AG08396 (cell line): ENCODE measurements around the gene VPS13A.
"Not testable (repeated sequence)": the region's sequence is repeated elsewhere in the genome, so short reads cannot be mapped to it uniquely, and the experiment has no call there.

Experiments
- DNase-seq: peaks from one replicate; pipeline ENCODE4 v3.0.0; 2012; ENCODE audit warnings: low spot score, mixed read lengths

Gene VPS13A

DNA sequence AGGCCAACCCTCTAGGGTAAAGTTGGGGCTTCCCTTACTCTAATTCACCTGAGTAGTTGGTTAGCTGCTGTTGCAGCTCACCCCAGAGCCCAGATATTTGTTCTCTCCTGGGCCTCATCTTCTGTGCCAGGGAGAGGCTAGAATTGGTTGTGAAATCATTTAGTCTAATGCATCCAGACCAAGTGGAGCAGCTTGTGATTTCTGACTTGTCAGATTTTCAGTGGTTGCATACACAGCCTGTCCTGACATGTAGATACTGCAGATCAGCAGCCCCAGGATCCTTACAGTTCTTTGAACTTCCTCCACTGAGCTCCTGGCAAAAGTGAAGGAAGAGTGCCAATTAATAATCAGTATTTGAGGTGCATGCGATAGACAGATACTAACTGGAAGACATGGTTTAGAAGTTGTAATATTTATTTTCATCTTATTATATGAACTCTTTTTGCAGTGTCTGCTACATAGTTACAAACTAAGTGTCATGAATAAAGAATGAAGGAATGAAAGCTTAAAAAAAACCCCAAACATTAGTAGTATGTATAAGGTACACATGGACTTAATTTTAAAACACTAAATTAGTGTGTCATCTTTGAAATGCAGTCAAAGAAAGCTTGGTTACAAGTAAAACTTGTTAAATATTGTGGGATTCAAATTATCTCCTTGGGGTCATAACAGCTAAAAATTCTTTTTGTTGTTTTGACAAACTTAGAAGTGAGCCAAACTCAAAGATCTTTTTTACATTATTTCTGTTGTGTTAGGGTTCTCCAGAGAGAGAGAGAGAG lies 128.5 kb downstream of the VPS13A start:
- DNase-seq: peak; percentile 12

DNA sequence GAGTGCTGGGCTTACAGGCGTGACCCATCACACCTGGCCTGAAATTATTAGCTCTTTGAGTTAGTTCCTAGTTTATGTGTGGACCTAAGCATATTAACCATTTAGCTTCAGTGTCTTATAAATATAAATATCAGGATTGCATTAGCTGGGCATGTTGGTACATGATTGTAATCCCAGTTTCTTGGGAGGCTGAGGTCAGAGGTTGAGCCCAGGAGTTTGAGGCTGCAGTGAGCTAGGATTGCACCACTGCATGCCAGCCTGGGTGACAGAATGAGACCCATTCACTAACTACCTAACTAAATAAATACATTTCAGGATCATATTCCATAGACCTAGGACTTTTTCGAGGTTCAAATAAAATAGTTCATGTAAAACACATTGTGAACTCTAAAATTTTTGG lies 129.8 kb downstream of the VPS13A start:
- DNase-seq: no peak

DNA sequence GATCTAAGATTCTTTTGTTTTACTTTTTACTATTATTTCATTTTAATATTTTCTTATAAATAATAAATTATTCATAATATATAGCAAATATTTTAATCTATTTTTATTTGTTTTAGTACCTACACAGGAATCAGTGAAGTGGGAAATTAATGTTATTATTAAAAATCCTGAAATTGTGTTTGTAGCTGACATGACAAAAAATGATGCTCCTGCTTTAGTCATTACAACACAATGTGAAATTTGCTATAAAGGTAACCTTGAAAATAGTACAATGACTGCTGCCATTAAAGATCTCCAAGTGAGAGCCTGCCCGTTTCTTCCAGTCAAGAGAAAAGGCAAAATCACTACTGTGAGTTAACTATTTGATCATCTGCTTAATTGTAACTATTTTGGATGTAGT lies 138.7 kb downstream of the VPS13A start:
- DNase-seq: no peak

DNA sequence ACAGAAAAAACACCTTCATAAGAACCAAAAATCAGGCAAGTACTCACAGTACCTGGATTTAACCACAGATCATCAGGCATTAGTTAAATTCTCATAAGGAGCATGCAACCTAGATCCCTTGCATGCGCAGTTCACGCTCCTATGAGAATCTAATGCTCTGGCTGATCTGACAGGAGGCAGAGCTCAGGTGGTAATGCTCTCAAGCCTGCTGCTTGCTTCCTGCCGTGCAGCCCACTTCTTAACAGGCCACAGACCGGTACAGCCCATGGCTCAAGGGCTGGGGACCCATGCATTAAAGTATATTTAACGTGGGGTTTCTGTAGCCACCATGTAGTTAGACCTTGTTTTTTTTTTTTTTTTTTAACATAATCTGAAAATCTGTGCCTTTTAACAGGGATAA lies 147.7 kb downstream of the VPS13A start:
- no peak for DNase-seq

DNA sequence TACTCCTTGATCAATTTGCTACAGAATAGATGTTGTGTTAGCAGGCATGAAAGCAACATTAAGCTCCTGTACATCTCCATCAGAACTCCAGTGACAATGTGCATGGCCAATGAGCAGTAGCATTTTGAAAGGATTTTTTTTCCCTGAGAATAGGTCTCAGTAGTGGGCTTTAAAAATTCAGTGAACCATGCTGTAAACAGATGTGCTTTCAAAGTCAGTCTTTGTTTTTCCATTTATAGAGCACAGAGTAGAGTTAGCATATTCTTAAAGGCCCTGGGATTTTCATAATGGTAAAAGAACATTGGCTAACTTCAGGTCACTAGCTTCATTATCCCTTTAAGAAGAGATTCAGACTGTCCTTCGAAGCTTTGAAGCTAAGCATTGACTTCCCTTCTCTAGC lies 150.8 kb downstream of the VPS13A start:
- no peak for DNase-seq

DNA sequence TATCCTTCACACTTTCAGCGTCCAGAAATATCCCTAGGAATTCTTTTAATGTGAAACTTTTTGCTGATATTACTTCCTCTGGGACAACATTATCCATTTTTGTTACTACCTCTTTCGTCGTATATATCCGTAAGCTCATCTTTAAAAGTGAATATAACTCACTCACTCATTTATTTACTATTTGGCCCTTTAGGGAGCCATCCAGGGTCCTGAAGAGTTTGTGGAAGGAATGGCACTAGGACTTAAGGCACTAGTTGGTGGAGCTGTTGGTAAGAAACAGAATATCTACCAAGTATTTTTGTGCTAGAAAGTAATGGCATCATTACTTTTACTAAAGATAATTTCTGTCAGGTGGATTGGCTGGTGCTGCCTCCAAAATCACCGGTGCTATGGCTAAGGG lies 192.7 kb downstream of the VPS13A start:
- DNase-seq: no peak

DNA sequence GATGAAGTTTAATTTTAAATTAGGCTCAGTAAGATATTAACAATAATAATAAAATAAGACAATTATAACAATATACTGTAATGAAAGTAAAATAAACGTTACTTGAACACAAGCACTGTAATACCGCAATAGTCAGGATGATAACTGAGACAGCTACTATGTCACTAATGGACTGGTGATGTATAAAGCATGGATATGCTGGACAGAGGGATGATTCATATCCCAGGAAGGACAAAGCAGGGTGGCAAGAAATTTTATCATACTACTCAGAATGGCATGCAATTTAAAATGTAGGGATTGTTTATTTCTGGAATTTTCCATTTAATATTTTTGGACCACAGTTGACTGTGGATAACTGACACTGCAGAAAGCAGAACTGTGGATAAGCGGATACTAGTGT lies 196.9 kb downstream of the VPS13A start:
- no peak for DNase-seq

DNA sequence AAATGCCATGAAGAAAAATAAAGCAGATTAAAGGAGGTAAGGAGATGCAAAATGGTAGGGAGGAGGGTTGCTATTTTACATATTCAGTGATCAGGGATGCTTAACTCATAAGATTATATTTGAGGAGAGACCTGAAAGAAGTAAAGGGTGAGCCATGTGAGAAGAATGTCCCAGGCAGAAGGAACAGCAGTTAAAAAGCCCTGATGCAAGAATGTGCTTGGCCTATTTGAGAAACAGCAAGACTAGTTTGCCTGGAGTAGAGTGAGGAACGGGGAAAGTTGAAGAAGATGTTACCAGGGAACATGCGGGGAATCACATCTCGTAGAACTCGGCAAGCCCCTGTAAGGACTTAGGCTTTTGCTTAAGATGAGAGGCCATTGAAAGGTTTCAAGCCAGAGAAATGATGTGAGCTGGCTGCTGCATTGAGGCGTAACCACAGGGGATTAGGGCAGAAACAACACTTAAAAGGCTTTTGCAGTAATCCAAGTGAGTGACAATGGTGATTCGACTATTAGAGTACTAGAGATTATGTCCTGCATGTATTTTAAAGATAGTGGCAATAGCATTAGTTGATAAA lies 198.7 kb downstream of the VPS13A start:
- no peak for DNase-seq

DNA sequence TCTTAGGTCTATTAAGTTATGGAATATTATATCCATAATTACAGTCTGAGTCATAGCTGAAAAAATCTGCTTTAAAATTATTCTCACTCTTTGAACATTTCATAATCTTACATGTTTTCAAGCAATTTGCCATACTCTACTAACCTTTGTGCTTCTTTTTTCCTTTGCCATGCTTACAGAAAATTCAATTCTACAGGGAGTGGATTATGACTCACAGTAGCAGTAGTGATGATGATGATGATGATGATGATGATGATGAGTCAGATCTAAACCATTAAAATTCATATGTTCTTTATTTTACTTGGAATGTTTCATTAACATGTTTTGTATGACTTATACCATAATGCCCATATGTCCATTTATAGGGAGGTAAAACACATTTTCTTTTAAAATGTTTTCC lies 207.1 kb downstream of the VPS13A start:
- DNase-seq: peak; percentile 10

DNA sequence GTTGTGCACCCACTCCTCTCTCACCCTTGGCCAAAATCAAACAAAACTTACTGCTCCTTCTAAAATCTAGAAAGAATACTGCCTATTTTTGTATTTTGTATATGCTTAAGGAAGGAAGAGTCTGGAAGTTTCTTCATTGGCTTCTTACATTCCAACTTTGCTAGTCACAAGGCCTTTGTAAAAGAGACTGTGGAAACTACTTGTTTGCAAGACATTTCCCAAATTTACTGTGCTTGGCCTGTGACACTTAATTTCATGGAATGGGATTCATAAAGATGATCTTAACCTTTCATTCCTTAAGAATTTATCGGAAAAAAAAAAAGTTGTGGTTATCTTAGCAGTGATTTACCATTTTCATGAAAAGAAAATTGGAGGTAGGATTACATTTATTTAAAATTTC lies 208.9 kb downstream of the VPS13A start:
- DNase-seq: no peak

DNA sequence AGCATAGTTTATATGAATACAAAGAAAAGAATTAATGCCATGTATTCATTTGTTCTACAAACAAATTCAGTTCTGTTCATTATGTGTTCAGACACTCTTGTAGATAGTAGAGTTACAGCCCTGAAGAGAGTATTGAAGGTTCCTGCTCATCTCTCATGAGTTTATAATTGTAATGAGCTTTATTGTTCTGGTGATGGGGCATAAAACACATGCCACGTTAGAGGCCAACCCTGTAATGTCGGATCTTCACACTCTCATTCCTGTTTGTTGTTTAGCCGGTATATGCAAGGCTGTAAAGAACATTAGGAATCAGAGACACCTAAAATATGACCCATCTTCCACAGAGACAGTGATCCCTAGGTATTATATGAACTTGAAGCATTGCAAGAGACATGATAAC lies 214.5 kb downstream of the VPS13A start:
- DNase-seq: no peak

DNA sequence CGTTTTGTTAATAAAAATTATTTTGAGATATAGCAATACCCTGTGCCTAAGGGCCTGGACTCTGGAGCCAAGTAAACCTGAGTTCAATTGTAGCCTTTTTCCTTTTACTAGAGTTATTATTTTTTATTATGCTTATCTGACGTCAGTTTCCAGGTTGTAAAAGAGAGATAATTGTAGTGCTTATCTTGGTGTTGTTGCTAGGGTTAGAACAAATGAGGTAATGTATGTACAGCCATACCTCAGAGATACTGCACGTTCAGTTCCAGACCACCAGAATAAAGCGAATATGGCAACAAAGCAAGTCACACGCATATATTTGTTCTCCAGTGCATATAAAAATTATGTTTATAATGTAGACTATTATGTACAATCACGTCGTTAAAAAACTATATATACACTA lies 215.0 kb downstream of the VPS13A start:
- DNase-seq: no peak

DNA sequence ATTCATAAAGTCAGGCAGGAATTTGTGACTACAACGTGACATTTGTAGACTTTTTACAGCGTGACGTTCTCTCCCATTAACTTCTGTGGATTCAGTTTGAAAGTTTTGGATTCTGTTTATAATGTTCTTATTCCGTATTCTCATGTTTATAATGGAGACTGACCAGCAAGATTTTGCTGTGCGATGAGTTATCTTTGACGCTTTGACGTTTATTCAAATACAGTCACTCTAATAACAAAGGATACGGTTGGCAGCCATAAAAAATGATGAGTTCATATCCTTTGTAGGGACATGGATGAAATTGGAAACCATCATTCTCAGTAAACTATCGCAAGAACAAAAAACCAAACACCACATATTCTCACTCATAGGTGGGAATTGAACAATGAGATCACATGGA lies 221.2 kb downstream of the VPS13A start:
- not testable (repeated sequence) for DNase-seq

DNA sequence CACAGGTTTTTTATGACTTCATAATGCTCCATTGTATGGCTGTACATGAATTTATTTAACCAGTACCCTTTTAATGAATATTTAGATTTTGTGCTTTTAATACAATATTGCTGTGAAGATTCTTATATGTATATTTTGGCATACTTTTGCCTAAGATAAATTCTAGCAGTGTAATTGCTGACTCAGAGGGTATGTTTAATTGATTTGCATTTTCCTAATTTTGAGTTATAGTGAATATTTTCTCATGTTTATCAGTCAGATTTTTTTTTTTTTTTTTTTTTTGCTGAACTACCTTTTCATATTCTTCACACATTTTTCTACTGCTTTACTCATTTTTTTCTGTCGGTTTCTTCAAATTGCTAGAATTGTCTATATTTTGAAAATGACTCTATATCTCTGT lies 222.6 kb downstream of the VPS13A start:
- DNase-seq: no peak

DNA sequence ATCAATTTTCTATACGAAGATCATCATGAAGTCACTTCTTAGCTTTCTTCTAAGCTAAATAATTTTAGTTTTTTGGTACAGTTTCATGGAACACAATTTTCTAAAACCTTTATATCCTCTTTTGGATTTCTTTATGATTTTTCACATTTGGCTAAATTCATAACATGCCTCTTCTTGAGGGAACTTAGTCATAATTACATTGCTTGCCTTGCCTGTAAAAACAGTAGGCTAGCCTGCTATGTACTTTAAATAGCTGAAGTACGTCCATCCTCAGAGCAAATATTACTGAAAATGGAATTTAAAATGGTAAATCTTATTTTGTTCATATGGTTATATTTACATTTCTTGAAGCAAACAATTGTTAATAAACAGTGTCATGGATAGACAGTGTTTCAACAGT lies 225.0 kb downstream of the VPS13A start:
- DNase-seq: no peak

DNA sequence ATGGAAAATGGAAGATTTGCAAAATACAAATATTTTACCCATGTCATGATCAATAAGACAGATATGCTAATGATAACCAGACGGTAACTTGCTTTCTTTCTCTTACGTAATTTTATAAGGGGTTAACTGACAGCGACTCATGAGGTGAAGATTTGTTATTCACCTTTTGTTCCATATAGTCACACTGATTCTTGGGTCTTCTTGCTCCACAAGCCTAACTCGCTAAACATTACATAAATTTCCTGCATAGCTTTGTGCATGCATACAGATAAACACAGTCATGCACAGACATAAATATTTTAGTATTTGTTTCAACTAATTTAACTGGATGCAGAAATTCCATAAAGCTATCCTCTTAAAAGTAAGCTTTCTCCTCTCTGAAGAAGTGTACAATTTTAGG lies 225.9 kb downstream of the VPS13A start:
- DNase-seq: no peak

DNA sequence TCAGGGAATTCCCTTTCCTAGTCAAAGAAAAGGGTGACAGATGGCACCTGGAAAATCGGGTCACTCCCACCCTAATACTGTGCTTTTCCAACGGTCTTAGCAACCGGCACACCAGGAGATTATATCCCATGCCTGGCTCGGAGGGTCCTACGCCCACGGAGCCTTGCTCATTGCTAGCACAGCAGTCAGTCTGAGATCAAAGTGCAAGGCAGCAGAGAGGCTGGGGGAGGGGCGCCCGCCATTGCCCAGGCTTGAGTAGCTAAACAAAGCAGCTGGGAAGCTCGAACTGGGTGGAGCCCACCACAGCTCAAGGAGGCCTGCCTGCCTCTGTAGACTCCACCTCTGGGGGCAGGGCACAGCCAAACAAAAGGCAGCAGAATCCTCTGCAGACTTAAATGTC lies 231.2 kb downstream of the VPS13A start:
- not testable (repeated sequence) for DNase-seq

DNA sequence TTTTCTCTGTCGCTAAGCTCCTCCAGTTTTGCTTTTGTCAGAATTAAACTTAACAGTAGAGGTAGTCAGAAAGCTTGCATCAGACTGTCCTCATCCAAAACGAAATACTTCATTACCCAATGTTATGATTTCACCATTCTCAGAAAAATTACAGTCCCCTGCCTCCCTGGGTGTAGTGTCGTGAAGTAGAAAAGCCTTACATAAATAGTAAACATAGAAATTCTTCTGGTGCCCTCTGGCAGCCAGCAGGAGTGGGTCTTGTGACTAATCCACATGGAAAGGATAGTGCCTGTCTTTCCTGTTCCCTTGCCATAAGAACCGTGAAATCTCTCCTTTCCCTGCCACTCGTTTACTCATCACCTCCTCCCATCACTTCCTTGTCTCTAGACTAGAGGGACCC lies 240.2 kb downstream of the VPS13A start:
- DNase-seq: peak; percentile 65

DNA sequence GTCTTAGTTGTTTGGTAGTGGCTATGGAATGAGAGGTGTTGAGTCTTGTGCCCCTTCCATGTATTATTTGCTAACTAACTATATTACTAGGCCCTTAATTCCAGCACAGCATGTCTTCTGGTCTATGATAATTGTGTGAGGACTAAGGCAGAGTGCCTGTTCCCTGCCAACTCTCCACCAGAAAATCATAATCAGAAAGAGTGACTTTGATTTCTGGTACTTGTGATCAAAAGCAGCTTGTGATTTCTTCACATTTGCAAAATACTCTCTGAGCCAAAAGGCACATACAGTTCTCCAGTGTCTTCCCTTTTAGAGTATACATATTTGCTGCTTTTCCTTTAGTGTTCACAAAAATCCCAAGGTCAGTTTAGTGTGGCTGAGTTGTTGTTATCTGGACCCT lies 240.9 kb downstream of the VPS13A start:
- no peak for DNase-seq

DNA sequence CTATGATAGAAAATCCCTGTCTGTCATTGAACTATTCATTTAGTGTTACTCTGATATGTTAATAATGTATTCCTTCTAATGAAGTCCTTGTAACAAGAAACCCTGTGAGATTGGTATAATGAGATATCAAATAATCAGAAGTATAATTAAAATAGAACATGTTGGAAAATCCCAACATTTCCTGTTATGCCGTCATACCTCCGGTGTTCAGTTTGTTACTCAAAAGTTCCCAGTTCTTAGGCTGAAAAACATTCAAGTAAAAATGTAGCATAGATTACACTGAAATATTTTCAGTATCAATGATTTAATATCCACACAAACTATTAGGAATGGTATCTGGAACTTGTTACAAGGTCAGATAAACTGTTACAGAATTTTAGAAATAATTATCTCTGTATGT lies 243.3 kb downstream of the VPS13A start:
- no peak for DNase-seq

DNA sequence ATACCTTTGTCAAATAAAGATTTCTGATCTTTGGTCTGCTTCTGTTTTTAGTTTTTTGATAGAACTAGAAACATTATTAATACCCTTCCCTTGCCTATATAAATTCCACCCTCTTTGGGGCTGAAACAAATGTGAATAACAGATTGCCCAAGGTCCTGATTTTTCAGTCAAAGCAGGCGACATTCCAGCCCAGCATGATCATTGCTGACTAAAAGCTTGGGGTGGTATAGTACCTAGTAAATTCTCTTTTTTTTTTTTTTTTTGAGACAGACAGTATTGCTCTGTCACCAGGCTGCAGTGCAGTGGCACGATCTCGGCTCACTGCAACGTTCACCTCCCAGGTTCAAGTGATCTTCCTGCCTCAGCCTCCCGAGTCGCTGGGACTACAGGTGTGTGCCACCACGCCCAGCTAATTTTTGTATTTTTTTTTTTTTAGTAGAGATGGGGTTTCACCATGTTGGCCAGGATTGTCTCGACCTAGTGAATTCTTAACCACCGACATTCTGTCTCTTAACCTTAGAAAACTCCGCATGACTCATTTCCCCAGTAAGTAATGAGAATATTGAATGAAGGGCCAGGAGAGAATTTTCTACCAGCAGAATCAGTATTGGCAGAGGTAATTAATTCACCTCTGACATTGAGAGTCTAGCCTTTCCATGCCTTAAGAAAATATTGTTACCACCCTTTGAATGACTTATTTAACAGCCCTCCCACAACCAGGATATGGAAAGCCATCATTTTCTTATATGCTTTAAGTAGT lies 244.4 kb downstream of the VPS13A start:
- no peak for DNase-seq

DNA sequence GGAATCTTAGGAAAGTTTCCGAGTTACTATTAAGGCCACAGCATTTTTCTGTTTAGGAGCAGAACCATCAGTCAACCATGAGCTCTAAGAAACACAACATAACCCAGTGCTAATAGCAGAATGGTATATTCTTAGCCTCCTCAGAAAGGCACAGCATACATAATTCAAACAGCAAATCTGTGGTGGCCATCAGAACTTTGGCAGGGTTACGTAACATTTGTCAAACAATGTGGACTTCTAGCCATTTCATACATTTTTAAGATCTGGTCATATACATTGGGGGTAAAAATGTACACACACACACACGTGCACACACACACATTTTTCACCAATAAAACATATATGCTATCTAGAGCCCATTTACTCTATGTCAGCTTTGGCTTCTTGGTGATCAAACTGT lies 245.6 kb downstream of the VPS13A start:
- DNase-seq: no peak

DNA sequence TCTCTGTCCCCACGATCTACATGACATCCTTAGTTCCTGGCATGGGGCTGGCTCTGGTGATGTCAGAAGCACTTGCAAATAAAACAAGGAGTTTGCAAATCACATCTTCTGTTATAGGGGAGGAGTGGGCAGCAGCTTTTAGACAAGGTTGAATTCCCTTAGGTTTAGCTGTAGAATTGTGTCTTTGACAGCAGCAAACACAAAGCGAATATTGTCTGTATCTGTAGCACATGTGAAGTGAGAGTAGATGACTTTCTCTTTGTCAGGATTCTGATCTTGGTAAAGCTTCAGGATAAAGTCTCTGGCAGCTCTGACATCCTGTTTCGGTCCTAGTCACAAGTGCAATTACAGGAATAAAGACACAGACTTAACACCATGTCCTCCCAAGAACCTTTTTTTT lies 246.5 kb downstream of the VPS13A start:
- no peak for DNase-seq
